ENCODE data around the gene DEFB131A.
"Not testable (repeated sequence)": the region's sequence is repeated elsewhere in the genome, so short reads cannot be mapped to it uniquely, and the experiment has no call there.

DEFB131A gene

DNA sequence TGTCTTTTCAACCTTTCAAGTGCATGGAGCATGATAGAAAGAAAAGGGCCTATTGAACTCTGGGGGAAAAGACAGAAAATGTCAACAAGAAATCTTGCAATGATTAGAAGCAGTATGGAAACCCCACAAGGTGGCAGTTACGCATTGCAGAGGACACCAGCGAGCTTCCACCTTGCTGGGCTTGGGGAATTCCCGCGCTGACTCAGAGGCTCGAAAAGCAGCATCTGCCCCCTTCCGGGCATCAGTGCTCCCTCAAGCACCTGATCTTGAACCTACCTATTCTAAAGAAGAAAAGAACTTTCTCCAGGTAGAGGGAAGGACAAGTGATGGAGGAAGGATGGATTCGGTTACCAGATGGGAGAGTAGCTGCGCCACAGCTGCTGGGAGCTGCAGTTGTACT lies 35.3 kb downstream of the DEFB131A start:
- H3K4me3 ChIP-seq (ENCODE audit: low read depth in 1 of 2, low read length in 1 of 2); H3K27ac ChIP-seq: not testable (repeated sequence)

GRCh38 chr4:9480066-9480465 lies 35.9 kb downstream of the DEFB131A start:
- H3K9me3 ChIP-seq; H3K4me3 ChIP-seq (ENCODE audit: low read depth in 1 of 2, low read length in 1 of 2); H3K4me1 ChIP-seq (ENCODE audit: control insufficient read depth in 1 of 2, insufficient read depth in 1 of 2, low read depth in 1 of 2, low read length in 1 of 2); H3K27ac ChIP-seq; H3K27me3 ChIP-seq; H3K36me3 ChIP-seq: not testable (repeated sequence)

More for the DNA sequence above, 35.3 kb downstream of the DEFB131A start:
- not testable (repeated sequence) for H3K27me3 ChIP-seq; H3K9me3 ChIP-seq; H3K4me1 ChIP-seq (ENCODE audit: control insufficient read depth in 1 of 2, insufficient read depth in 1 of 2, low read depth in 1 of 2, low read length in 1 of 2); H3K36me3 ChIP-seq

GRCh38 chr4:9482871-9483270 lies 38.7 kb downstream of the DEFB131A start:
- H3K27me3 ChIP-seq; H3K4me1 ChIP-seq (ENCODE audit: control insufficient read depth in 1 of 2, insufficient read depth in 1 of 2, low read depth in 1 of 2, low read length in 1 of 2); H3K4me3 ChIP-seq (ENCODE audit: low read depth in 1 of 2, low read length in 1 of 2); H3K27ac ChIP-seq; H3K36me3 ChIP-seq; H3K9me3 ChIP-seq: not testable (repeated sequence)

DNA sequence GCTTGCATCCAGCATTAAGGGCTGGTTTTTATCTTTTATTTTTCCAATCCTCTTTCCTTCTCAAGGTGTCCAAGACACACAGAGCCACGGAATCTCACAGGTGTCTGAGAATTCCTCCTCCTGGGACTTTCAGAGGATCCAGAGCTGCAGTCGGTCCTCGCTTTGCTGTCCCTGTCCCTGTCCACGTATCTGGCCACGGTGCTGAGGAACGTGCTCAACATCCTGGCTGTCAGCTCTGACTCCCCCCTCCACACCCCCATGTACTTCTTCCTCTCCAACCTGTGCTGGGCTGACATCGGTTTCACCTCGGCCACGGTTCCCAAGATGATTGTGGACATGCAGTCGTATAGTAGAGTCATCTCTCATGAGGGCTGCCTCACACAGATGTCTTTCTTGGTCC lies 39.5 kb downstream of the DEFB131A start:
- not testable (repeated sequence) for H3K9me3 ChIP-seq; H3K27me3 ChIP-seq; H3K27ac ChIP-seq; H3K36me3 ChIP-seq; H3K4me3 ChIP-seq (ENCODE audit: low read depth in 1 of 2, low read length in 1 of 2); H3K4me1 ChIP-seq (ENCODE audit: control insufficient read depth in 1 of 2, insufficient read depth in 1 of 2, low read depth in 1 of 2, low read length in 1 of 2)

DNA sequence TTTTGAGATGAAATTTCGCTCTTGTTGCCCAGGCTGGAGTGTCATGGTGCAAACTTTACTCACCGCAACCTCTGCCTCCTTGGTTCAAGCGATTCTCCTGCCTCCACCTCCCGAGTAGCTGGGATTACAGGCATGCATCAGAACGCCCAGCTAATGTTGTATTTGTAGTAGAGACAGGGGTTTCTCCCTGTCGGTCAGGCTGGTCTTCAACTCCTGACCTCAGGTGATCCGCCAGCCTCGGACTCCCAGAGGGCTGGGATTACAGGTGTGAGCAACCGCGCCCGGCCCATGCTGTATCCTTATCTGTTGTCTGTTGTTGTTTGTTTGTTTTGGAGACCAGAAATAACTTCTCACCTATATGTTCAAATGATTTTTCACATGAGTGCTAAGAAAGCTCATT lies 42.7 kb downstream of the DEFB131A start:
- not testable (repeated sequence) for H3K27ac ChIP-seq; H3K9me3 ChIP-seq; H3K27me3 ChIP-seq; H3K4me3 ChIP-seq (ENCODE audit: low read depth in 1 of 2, low read length in 1 of 2); H3K4me1 ChIP-seq (ENCODE audit: control insufficient read depth in 1 of 2, insufficient read depth in 1 of 2, low read depth in 1 of 2, low read length in 1 of 2); H3K36me3 ChIP-seq

DNA sequence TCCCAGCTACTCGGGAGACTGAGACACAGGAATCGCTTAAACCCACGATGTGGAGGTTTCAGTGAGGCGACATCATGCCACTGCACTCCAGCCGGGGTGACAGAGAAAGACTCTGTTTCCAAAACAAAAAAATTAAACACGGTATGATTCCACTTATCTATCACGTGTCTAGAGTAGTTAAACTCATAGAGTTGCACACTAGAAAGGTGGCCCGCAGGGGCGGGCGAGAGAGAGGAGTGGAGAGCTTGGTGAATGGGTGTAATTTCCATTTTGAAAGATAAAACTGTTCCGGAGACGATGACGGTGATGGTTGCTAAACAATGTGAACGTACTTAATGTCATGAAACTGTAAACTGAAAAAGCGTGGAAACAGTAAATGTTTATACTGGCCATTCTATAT lies 44.6 kb downstream of the DEFB131A start:
- H3K4me1 ChIP-seq (ENCODE audit: control insufficient read depth in 1 of 2, insufficient read depth in 1 of 2, low read depth in 1 of 2, low read length in 1 of 2); H3K9me3 ChIP-seq; H3K36me3 ChIP-seq; H3K27me3 ChIP-seq; H3K27ac ChIP-seq; H3K4me3 ChIP-seq (ENCODE audit: low read depth in 1 of 2, low read length in 1 of 2): not testable (repeated sequence)

DNA sequence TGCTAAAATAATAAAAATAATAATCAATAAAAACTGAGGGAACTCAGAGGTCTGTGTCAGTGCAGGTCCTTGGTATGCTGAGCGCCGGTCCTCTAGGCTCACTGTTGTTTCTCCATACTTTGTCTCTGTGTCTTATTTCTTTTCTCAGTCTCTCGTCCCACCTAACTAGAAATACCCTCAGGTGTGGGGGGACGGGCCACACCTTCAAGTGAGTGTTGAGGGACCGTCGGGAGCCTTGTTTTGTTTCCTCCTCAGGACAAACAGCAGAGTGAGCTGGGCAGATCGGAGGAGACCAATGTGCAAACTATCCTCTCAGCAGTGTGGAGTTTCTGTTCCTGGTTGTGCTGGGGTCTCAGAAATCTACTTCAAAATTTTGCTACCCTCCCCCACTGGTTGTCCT lies 46.3 kb downstream of the DEFB131A start:
- not testable (repeated sequence) for H3K36me3 ChIP-seq; H3K27me3 ChIP-seq; H3K9me3 ChIP-seq; H3K27ac ChIP-seq; H3K4me1 ChIP-seq (ENCODE audit: control insufficient read depth in 1 of 2, insufficient read depth in 1 of 2, low read depth in 1 of 2, low read length in 1 of 2); H3K4me3 ChIP-seq (ENCODE audit: low read depth in 1 of 2, low read length in 1 of 2)

DNA sequence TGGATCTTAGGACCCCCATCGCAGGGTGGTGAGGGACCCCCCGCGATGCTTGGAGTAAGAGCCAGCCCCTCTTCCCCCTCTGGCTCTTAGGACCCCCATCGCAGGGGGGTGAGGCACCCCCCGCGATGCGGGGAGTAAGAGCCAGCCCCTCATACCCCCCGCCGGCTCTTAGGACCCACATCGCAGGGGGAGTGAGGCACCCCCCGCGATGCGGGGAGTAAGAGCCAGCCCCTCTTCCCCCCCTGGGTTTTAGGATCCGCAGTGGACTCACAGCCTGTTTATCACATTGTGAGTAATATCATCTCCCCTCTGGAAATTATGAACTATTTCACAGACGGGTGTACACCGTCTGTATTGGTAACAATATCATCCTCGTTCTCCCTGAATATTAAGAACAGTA lies 46.8 kb downstream of the DEFB131A start:
- H3K27ac ChIP-seq; H3K4me1 ChIP-seq (ENCODE audit: control insufficient read depth in 1 of 2, insufficient read depth in 1 of 2, low read depth in 1 of 2, low read length in 1 of 2); H3K27me3 ChIP-seq; H3K9me3 ChIP-seq; H3K4me3 ChIP-seq (ENCODE audit: low read depth in 1 of 2, low read length in 1 of 2); H3K36me3 ChIP-seq: not testable (repeated sequence)

DNA sequence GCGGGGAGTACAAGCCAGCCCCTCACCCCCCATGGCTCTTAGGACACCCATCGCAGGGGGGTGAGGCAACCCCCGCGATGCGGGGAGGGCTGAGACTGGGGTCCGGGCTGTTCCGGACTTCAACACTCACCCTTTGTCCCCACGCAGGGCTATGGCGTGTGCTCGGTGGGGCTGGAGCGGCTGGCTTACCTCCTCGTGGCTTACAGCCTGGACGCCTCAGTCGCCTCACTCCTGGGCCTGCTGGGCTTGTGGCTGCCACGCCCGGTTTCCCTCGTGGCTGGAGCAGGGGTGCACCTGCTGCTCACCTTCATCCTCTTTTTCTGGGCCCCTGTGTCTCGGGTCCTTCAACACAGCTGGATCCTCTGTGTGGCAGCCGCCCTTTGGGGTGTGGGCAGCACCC lies 49.4 kb downstream of the DEFB131A start:
- H3K27me3 ChIP-seq, result peaks cover 30% of the 10 kb centered on the region
- H3K4me3 ChIP-seq (ENCODE audit: low read depth in 1 of 2, low read length in 1 of 2); H3K9me3 ChIP-seq; H3K36me3 ChIP-seq; H3K27ac ChIP-seq; H3K4me1 ChIP-seq (ENCODE audit: control insufficient read depth in 1 of 2, insufficient read depth in 1 of 2, low read depth in 1 of 2, low read length in 1 of 2): not testable (repeated sequence)

DNA sequence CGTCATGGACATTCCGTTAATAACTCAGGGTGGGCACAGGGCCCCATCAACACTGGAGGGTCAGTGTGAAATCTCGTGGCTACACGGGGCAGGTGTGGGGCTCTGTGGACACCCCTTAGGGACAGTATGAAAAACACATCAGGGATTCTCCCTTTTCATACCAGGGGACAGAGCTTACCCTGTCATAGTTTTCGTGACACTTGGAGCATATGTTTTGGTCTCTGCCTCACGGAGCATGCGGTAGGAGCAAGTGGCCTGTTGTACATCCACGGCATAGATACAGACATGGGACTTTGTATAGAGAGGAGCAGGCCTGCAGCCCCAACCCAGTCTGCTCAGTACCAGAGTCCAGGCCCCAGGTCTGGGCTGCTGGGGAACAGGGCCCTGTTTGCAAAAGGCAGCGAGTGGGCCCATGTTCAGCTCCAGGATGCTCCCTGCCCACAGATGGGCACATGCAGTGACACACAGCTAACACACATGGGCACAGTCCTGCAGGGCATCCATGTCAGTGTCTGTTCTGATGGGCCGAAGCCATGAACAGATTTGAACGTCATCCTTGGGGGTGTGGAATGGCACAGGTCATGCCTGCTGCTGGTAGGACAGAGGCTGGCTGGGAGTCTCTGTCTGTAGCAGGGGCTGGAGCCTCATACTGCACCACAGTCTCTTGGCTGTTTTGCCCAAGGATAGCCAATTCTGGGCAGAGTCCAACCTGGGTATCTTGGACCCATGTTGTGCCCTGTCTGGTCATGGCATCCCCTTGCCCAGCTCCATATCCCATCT lies 50.2 kb downstream of the DEFB131A start:
- H3K9me3 ChIP-seq; H3K4me3 ChIP-seq (ENCODE audit: low read depth in 1 of 2, low read length in 1 of 2); H3K4me1 ChIP-seq (ENCODE audit: control insufficient read depth in 1 of 2, insufficient read depth in 1 of 2, low read depth in 1 of 2, low read length in 1 of 2); H3K36me3 ChIP-seq; H3K27ac ChIP-seq: not testable (repeated sequence)
- peaks cover 39% of the 10 kb centered on the region for H3K27me3 ChIP-seq

DNA sequence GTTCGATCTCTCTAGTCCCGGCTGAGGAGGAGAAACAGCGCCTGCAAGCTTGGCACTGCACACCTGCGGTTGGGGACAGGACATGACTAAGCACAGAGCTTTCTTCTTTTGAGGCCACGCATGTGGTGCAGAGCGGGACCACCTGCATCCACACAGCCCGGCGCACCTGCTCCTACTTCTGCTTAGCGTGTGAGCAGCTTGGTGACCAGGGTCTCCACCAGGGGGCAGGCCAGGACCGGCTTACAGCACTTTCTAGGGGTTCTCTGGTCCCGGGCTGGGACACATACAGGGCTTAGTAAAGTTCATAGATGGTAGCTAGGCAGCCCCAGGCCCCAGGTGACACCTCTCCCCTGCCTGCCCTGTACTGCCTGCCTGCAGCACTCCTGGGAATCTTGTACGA lies 51.2 kb downstream of the DEFB131A start:
- peaks cover 45% of the 10 kb centered on the region for H3K27me3 ChIP-seq
- H3K4me3 ChIP-seq (ENCODE audit: low read depth in 1 of 2, low read length in 1 of 2); H3K27ac ChIP-seq; H3K4me1 ChIP-seq (ENCODE audit: control insufficient read depth in 1 of 2, insufficient read depth in 1 of 2, low read depth in 1 of 2, low read length in 1 of 2); H3K36me3 ChIP-seq; H3K9me3 ChIP-seq: not testable (repeated sequence)

DNA sequence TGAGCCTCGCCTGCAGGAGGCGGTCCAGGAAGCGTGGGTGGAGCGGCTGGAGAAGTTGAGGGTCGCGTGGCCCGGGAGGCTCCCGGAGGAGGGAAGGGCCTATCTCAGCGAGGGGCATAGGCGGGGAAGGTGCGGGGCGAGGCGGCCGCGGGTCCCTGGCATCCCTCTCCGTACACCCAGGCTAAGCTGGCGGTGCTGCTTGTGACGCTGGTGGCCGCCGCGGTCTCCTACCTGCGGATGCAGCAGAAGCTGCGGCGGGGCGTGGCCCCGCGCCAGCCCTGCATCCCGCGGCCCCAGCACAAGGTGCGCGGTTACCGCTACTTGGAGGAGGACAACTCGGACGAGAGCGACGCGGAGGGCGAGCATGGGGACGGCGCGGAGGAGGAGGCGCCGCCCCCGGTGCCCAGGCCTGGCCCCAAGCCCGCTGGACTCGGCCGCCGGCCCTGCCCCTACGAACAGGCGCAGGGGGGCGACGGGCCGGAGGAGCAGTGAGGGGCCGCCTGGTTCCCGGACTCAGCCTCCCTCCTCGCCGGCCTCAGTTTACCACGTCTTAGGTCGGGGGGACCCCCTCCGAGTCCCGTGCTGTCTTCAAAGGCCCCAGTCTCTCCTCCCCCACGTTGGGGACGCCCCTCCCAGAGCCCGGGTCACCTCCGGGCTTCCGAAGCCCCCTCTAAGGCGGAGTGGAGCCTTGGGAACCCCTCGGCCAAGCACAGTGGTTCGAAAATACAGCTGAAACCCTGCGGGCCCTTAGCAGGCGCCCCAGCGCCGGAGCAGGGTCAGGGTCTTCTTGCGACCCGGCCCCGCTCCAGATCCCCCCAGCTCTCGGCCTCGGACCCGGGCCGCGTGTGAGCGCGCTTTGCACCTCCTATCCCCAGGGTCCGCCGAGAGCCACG lies 53.6 kb downstream of the DEFB131A start:
- peaks cover 45% of the 10 kb centered on the region for H3K27me3 ChIP-seq
- H3K4me1 ChIP-seq (ENCODE audit: control insufficient read depth in 1 of 2, insufficient read depth in 1 of 2, low read depth in 1 of 2, low read length in 1 of 2); H3K36me3 ChIP-seq; H3K9me3 ChIP-seq; H3K27ac ChIP-seq; H3K4me3 ChIP-seq (ENCODE audit: low read depth in 1 of 2, low read length in 1 of 2): not testable (repeated sequence)

DNA sequence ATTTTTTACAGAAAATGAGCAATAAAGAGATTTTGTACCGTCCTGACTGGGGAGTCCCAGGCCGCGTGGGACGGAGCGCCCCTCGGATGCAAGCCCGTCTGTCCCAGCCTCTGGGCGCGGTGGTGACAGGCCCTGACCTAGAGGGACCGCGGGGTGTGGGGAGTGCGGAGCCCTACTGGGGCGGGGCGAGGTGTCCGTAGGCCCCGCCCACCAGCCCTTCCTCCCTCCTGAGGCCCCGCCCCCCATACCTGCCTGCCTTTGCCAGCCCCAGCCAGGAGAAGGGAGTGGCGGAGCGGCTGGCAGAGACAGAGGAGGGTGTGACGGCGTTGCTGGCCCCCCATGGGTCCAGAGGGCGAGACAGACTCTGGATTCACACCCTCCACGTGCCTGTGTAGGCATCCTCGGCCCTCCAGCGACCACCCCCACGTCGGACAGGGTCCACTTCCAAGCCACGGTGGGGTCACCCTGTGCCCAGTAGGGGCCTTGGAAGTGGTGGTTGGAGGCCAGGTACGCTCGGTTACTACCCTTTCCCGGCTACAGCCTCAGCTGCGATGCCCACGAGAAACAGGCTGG lies 54.3 kb downstream of the DEFB131A start:
- not testable (repeated sequence) for H3K36me3 ChIP-seq; H3K4me1 ChIP-seq (ENCODE audit: control insufficient read depth in 1 of 2, insufficient read depth in 1 of 2, low read depth in 1 of 2, low read length in 1 of 2); H3K27ac ChIP-seq; H3K4me3 ChIP-seq (ENCODE audit: low read depth in 1 of 2, low read length in 1 of 2); H3K9me3 ChIP-seq
- H3K27me3 ChIP-seq, result peaks cover 45% of the 10 kb centered on the region

Measured in neutrophil (primary cell).